ENCODE measurements around the gene ENG. TPM values are rescaled to one million over a fixed set of nuclear protein-coding genes. Genes with fewer than 3 reads are reported as not detected.

Gene ENG
- total RNA-seq, 1 experiment from 2014 or later: 25.1 TPM

DNA sequence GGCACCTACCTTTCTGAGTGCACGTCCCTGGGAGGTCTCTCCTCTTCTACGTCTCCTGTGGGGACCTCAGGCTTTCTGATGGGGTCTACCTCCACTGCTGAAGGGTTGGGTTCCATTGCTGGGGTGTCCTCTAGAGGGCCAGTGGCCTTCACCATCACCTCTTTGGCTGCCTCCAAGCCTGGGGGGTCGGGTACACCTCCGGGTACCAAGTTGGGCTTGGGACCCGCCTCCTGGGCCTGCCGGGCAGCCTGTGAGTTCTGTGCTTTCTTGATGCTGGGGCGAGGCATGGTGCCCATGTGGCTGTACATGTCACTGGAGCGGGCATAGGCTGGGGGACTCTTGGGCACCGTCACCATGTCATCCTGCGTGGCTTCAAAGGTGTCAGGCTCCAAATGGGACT, 80.5 kb downstream of the ENG start:
- Histone ChIP-seq H3K9me3 (ENCODE audit: control insufficient read depth, insufficient read depth, low read depth, low read length) (no peaks in the 10 kb centered on the region), H3K27ac (ENCODE audit: low read length) (no peak overlapping the region), H3K4me3 (ENCODE audit: low read depth in 2 of 2, low read length in 2 of 2) (no peak overlapping the region), H3K4me1 (ENCODE audit: control insufficient read depth, insufficient read depth, low read length) (no peaks in the 10 kb centered on the region), H3K36me3 (ENCODE audit: control insufficient read depth, insufficient read depth, low read length) (no peaks in the 10 kb centered on the region), H3K27me3 (ENCODE audit: control insufficient read depth, insufficient read depth, low read length) (no peaks in the 10 kb centered on the region)
- no peak for DNase-seq (ENCODE audit: low read depth, low spot score)
- POLR2A ChIA-PET: no interaction called here
- CTCF ChIA-PET: interaction anchor here (0.8 kb wide), 1 partner anchor 39 kb away, joined by 3 read pairs; the partner anchor contains the start of gene TOR2A
- in situ Hi-C loops (cut with HindIII; ENCODE audit: low pct_unique_long_range_greater_than_20kb, low sequenced_read_pairs) (no loop called here), intact Hi-C loops (cut with micrococcal nuclease; ENCODE audit: unreplicated experiment) (no loop called here)
- BruUV-seq (replicated peaks): no TSS peak
- ATAC-seq: no peak
- TF ChIP-seq SIN3A (IDR thresholded peaks at IDR 0.05; ENCODE audit: borderline replicate concordance, insufficient read depth, low read depth, low read length): no peak
- TF ChIP-seq POLR2AphosphoS5 (IDR thresholded peaks at IDR 0.05; ENCODE audit: low read depth, low read length): no peak
- no peak for TF ChIP-seq REST (IDR thresholded peaks at IDR 0.05; ENCODE audit: insufficient read depth in 1 of 2, low read depth in 2 of 2, low read length in 1 of 2)
- TF ChIP-seq TCF7L2 (IDR thresholded peaks at IDR 0.05; ENCODE audit: low read depth, low read length): no peak
- TF ChIP-seq, protein P1, sequence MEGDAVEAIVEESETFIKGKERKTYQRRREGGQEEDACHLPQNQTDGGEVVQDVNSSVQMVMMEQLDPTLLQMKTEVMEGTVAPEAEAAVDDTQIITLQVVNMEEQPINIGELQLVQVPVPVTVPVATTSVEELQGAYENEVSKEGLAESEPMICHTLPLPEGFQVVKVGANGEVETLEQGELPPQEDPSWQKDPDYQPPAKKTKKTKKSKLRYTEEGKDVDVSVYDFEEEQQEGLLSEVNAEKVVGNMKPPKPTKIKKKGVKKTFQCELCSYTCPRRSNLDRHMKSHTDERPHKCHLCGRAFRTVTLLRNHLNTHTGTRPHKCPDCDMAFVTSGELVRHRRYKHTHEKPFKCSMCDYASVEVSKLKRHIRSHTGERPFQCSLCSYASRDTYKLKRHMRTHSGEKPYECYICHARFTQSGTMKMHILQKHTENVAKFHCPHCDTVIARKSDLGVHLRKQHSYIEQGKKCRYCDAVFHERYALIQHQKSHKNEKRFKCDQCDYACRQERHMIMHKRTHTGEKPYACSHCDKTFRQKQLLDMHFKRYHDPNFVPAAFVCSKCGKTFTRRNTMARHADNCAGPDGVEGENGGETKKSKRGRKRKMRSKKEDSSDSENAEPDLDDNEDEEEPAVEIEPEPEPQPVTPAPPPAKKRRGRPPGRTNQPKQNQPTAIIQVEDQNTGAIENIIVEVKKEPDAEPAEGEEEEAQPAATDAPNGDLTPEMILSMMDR (IDR thresholded peaks at IDR 0.05): no peak

DNA sequence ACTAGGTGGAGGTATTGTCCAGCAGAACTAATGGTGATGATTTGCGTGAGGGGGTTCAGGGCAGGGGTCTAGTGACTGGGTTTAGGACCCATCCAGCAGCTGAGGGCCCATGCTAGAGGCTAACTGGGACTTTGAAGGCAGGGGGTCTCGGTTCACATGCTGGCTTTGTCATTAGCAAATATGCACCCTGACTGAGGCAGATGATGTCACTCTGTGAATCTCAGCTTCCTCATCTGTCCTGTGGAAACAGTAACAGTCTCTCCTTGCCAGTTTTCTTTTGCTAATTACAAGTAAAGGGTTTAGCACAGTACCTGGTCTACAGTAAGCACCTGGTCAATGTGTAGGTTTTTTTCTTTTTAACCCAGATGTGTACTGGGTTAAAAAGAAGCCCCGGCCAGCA, 81.2 kb downstream of the ENG start:
- Histone ChIP-seq H3K9me3 (ENCODE audit: control insufficient read depth, insufficient read depth, low read depth, low read length) (no peaks in the 10 kb centered on the region), H3K4me1 (ENCODE audit: control insufficient read depth, insufficient read depth, low read length) (no peaks in the 10 kb centered on the region), H3K4me3 (ENCODE audit: low read depth in 2 of 2, low read length in 2 of 2) (no peak overlapping the region), H3K36me3 (ENCODE audit: control insufficient read depth, insufficient read depth, low read length) (no peaks in the 10 kb centered on the region), H3K27ac (ENCODE audit: low read length) (no peak overlapping the region), H3K27me3 (ENCODE audit: control insufficient read depth, insufficient read depth, low read length) (no peaks in the 10 kb centered on the region)
- BruUV-seq (replicated peaks): no TSS peak
- TF ChIP-seq SIN3A (IDR thresholded peaks at IDR 0.05; ENCODE audit: borderline replicate concordance, insufficient read depth, low read depth, low read length) (no peak), TCF7L2 (IDR thresholded peaks at IDR 0.05; ENCODE audit: low read depth, low read length) (no peak), REST (IDR thresholded peaks at IDR 0.05; ENCODE audit: insufficient read depth in 1 of 2, low read depth in 2 of 2, low read length in 1 of 2) (no peak), POLR2AphosphoS5 (IDR thresholded peaks at IDR 0.05; ENCODE audit: low read depth, low read length) (no peak)
- TF ChIP-seq, protein P1 (IDR thresholded peaks at IDR 0.05): no peak
- ATAC-seq (no peak), DNase-seq (ENCODE audit: low read depth, low spot score) (no peak)
- in situ Hi-C loops (cut with HindIII; ENCODE audit: low pct_unique_long_range_greater_than_20kb, low sequenced_read_pairs): no loop called here
- ChIA-PET POLR2A (no interaction called here), CTCF (interaction anchor here (0.7 kb wide), 1 partner anchor 8 kb away, joined by 4 read pairs; no protein-coding TSS in a partner anchor)
- intact Hi-C loops (cut with micrococcal nuclease; ENCODE audit: unreplicated experiment): no loop called here
